T-helper 1 cell treated with Interleukin-12 subunit alpha and Interleukin-12 subunit beta and Interleukin-4 antibody, amounts not matched to agents 30 ng/mL and 1 ng/mL, for 36 hours (primary cell): ENCODE measurements around the gene XPNPEP2. TPM values are rescaled to one million over a fixed set of nuclear protein-coding genes. Genes with fewer than 3 reads are reported as not detected.
"Not testable (repeated sequence)": the region's sequence is repeated elsewhere in the genome, so short reads cannot be mapped to it uniquely, and the experiment has no call there.

Experiments used
- intact Hi-C: fragments of 100-400 bp; cut with micrococcal nuclease; formaldehyde crosslinking; loops from one replicate; pipeline ENCODE4 v1.15.1; 2024
- total RNA-seq: library from RNA; stranded (reverse); gene quantifications from 2 replicates; pipeline ENCODE4 v1.2.3, GENCODE V29; 2022

XPNPEP2 gene
- total RNA-seq, 1 donor from 2014 or later = 0.88 TPM

DNA sequence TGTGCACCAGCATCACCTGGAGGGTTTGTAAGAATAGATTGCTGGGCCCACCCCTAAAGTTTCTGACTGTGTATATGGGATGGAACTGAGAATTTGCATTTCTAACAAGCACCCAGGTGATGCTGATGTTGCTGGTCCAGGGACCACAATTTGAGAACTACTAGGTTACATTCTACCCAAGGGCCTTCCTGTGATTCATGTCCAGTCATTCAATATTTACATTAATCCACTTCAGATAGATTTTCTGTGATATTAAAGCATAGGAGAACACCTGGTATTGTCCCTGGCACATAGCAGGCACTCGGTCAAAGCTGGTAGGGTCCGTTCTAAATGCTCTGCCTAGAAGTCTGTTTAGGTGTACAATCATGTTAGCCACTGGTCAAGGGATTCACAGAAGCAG lies 19.5 kb upstream of the XPNPEP2 start:
- intact Hi-C loops = no loop called here

DNA sequence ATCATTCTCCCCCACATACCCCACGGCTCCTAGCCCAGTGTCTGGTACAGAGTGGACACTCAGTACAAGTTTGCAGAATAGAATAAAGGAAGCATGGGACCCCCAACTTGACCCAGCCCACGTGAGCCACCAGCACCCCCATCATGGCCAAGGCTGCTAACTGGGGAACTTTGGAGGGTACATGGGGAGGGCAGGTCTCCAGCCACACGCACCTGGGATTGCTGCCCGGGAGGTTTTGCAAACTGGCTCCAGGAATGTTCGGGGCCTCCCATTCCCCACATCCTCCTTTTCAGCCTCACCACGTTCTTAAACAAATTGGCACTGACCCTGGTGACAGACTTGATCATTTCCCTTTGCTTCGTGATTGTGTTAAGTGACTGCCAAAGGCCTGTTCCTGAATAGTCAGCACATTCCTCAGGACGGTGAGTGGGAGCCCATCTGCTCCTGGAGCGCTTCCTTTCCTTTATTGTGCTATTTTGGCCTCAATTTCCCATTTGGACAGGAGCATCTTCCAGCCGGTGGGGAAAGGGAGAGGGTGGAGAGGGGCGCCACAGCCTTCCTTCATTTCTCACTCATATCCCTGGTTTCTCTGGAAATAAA lies 18.7 kb upstream of the XPNPEP2 start:
- intact Hi-C loops = no loop called here

DNA sequence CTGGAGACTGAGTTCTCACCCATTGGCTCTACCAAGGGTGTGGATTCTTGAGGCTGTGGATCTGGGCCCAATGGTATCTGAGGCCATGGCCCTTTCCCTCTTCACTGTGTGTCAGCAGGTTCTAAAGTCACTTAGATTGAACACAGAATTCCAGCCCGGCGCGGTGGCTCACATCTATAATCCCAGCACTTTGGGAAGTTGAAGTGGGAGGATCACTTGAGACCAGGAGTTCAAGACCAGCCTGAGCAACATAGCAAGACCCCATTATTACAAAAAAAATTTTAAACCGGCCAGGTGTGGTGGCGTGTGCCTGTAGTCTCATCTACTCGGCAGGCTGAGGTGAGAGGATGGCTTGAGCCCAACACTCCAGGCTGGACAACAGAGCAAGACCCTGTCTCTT lies 18.0 kb upstream of the XPNPEP2 start:
- intact Hi-C loops = no loop called here

DNA sequence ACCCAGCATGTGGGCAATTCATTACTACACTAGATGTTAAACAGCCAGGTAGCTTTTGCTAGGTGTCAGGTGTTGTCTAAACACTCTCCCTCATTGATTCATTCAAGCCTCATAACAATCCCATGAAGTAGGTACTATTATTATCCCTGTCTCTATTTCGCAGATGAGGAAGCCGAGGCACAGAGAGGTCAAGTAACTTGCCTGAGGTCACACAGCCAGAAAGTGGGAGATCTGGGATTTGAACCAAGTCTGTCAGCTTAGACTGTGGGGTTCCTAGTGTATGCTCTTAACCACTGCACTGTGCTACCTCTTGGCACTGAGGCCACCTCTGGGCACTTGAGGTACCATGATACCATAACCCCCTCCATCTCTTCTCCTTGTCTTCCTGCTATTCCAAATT lies 17.4 kb upstream of the XPNPEP2 start:
- intact Hi-C loops = no loop called here

DNA sequence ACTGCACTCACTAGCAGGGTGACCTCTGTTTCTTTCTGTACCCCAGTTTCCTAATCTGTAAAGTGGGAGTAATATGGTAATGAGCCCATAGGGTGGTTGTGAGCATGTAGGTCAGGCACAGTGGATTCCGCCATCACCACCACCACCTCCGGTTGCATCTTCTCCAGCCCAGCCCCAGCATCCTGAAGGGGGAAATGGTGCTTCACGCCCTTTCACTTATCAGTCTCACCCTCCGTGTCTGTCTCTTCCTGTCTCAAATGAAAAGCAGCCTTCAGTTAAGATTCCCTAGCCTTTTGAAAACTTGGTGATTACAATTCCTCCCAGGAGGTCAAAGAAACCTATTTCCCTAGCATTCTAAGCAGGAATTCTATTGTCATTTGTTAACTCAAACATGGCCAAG lies 16.9 kb upstream of the XPNPEP2 start:
- intact Hi-C loops = no loop called here

DNA sequence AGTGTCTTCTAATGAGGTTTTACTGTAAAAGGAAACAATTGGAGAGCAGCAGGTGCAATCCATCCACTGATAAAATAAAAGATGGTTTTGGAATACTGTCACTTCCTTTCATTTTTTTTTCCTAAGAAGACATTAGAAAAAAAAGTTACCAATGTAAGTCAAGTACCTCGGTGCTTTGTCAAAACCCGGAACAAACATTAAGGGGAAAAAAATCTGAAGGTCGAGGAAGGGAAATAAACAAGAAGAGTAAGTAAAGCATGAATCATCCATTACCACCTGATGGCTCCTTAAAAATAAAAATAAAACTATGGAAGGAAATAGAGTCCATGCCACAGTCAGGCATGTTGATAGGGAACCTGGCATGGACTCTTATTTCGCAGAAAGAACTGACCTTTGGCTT lies 15.3 kb upstream of the XPNPEP2 start:
- intact Hi-C loops = no loop called here

DNA sequence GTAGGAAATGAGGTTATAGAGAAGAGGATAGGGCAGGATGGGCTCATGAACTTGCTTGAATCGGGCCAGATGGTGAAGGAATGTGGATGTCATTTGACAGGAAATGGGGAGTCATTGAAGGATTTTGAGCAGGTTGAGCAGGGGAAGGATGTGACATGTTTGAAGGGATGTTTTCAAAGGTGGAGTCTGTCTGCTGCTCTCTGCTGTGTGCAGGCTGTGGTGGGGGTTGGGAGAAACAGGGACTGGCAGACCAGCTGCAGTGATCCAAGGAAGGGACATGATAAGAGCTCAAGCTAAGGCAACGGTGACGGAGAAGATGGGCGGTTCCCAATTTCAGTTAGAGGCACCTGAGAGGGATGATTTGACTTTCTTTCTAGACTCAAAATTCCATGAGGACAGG lies 14.0 kb upstream of the XPNPEP2 start:
- intact Hi-C loops = loop anchor here (5.0 kb wide), 1 partner anchor 67 kb away; no protein-coding TSS in a partner anchor

DNA sequence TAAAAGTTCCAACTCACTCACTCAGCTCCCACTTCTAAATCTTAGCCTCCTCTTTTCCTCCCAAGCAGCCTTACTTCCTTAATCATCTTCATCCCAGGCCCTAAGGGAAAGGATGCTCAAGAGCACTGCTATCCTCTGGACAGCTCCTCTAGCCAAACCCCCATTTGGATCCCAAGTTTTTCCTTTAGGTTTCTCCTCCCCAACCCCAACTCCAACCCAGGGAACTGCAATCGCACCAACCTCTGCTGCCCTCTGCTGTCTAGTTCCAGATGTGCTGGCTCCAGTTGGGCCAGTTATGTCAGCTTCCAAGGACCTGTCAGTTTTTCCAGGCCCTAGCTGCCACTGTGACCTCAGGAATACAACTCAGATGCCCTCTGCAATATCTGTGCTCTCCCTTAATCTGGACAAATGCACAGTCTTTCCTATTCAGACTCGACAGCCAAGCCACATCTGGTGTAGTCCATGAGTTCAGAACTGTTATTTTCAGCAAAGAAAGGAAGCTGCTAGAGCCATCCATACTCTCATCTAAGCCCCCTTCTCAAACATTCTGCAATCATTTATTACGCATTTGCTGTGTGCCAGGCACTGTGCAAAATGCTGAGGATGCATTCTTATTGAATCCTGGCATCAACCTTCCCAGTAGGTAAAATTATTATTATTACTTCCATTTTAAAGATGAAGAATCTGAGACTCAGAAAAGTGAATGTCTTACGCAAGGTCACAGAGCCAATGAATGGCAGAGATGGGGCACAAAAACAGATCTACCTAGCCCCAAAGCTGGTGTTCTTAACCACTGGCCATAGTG lies 12.3 kb upstream of the XPNPEP2 start:
- intact Hi-C loops = loop anchor here (1.0 to 5.0 kb wide), 4 partner anchors 69 to 119 kb away; no protein-coding TSS in a partner anchor

DNA sequence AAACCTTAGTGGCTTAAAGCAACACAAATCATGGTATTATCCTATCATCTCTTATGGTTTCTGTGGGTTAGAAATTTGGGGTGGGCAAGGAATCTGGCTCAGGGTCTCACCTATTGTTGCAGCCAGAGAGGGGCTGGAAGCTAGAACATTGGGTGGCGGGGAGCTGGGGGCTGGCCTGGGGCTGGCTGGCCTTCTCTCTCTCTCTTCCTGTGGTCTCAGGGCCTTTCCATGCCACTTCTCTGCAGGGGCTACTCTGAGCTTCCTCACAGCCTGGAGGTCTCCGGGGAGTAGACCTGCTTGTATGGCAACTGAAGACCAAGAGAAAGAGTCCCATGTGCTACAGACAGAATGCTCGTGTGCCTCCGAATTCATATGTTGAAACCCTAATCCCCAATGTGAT lies 10.7 kb upstream of the XPNPEP2 start:
- intact Hi-C loops = loop anchor here (5.0 kb wide), 1 partner anchor 71 kb away; no protein-coding TSS in a partner anchor

DNA sequence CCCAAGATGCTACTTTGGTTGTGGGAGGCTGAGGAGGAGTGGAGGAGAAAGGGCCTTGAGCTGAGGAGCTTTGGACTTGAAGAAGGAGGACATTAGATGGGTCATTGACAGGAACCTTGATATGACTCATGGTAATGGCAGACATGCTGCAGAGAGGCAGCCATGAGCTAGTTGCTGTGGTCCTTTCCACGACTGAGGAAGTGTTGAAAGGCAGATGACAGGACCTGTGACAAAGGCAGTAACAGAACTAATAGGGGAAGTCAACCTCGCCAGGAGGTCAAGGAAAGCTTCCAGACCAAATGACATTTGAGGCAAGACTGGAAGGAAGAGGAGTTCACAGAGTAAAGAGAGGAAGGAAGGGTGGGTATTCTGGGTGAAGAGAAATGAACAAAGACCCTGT lies 7.6 kb upstream of the XPNPEP2 start:
- intact Hi-C loops = no loop called here

DNA sequence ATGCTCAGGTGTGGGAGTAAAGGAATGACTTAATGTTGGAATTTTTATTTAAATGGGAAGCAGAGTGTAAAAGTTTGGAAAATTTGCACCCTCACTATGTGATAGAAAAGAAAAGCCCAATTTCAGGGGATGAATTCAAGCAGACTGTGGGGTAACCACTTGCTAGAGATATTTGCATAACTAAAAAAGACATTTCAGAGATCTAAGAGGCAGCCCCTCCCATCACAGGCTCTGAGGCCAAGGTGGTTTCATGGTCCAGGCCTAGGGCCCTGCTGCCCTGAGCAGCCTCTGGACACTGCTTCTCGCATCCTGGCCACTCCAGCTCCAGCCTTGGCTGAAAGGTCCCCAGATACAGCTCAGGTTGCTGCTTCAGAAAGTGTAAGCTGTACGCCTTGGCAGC lies 5.9 kb upstream of the XPNPEP2 start:
- intact Hi-C loops = no loop called here

DNA sequence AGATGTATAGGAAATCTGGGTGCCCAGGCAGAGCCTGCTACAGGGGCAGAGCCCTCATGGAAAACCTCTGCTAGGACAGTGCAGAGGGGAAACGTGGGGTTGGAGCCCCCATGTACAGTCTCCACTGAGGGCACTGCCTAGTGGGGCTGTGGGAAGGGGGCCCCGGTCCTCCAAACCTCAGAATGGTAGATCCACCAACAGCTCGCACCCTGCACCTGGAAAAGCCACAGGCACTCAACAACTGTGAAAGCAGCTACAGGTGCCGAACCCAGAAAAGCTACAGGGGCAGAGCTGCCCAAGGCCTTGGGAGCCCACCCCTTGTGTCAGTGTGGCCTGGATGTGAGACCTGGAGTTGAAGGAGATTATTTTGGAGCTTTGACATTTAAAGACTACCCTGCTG lies 5.4 kb upstream of the XPNPEP2 start:
- intact Hi-C loops = no loop called here

DNA sequence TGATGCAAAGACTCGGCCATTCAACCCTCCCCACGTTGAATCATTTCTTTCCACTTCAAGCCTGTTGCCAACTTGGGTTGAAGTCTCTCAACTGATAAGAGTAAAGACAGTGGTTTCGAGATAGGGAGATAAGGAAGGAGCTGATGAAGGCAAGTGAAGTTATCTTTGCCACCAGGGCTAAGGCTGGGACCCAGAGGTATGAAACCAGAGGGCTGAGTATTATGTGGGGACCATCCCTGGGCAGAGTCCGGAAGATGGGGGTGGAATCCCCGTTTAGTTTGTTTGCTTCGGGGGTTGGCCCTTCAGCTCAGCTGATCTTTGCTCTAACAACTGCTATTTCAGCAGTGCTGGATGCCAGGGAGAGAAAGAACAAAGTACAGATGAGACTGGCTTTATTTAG lies 2.3 kb upstream of the XPNPEP2 start:
- intact Hi-C loops = no loop called here

DNA sequence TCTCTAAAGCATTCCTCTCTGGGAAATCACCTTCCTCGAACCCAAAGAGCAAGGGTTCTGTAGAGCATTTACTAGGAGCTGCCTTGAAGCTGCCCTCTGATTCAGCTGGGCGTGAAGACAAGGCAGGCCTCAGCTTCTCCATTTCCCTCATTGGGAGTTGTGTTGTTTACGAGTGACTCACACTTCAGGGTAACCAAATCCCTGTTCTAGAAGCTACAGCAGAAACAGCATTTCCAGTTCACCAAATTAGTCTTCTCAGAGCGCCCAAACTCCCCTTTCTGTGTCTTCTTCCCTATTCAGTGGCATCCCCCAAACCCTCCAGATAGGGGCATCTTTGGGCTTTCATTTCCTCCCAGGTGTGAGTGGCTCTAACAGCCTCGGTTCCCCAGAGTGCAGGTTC lies 863 bp upstream of the XPNPEP2 start:
- intact Hi-C loops = no loop called here

DNA sequence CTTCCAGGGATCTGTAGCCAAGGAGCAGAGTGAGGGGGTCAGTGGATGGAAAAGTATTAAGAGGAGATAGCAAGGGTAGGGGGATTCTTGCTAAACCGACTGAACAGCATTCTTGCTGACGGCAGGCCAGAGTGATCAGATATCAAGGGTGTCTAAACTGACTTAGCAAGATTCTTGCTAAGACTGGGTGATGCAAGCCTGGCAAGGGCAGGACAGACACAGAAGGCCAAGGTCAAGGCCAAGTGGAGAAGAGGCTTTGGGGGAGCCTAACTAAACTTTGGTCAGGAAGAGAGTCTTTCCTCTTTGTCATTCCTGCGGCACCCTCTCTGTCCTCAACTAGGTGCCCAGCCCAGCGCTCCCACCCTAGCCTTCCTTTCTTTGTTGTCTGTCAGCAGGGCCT lies 799 bp downstream of the XPNPEP2 start:
- intact Hi-C loops = no loop called here

DNA sequence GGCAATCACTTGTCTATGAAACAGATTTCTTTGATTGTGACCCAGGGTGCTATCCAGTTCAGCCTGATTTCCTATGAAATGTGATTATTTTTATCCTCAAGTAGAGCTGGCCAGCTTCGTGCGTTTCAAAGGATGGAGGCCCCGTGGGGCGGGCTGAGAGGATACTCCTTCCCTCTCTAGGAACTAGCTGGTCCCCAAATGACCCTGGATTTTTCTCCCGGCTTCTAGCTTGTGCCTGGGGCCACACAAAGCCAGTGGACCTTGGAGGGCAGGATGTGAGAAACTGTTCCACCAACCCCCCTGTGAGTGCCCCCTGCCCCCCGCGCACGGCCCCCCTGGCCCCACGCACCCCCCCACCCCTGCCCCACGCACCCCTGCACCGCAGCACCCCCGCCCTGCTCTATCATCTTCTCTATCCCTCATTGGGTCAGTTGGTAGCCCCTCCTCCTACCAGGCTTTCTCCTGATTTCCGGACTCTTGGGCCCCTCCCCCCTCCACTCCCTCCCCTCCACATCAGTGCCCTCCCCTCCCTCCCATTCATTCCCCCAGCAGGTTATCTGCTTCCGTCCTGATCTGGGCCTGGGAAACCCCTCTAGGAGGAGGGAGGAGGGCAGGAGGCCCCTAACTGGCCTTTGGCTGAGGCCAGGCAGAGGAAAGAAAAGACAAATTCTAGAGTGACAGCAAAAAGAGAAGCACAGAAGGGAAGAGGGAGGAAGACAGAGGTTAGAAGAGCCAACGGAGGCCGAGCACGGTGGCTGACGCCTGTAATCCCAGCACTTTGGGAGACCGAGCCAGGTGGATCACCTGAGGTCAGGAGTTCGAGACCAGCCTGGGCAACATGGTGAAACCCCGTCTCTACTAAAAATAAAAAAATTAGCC lies 3.3 kb downstream of the XPNPEP2 start:
- intact Hi-C loops = no loop called here

DNA sequence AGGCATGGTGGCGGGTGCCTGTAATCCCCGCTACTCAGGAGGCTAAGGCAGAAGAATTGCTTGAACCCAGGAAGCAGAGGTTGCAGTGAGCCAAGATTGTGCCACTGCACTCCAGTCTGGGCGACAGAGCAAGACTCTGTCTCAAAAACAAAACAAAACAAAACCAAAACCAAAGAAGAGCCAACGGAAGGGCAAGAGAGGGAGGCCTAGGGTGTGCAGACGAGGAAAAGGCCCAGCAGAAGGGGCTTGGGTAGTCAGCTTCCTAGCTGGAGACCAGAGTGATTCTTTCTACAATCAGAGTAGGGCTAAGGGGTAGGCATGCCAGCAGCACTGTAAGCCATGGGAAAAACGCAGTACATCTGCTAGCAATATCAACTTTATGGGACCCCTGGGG lies 4.0 kb downstream of the XPNPEP2 start:
- intact Hi-C loops = not testable (repeated sequence)

DNA sequence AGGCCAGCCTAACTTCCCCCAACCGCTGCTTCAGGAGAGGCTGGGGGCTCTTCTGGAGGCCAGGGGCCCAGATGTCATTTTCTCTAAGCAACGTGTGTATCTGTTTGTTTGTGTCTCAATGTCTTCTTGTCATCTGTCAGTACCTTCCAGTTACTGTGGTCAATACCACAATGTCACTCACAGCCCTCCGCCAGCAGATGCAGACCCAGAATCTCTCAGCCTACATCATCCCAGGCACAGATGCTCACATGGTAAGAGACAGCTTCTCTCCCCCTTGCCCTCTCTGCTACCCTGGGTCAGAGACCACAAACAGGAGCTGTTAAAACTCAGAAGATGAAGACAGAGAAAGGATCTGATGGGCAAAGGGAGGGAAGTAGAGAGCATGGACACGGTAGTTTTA lies 5.0 kb downstream of the XPNPEP2 start:
- intact Hi-C loops = no loop called here

DNA sequence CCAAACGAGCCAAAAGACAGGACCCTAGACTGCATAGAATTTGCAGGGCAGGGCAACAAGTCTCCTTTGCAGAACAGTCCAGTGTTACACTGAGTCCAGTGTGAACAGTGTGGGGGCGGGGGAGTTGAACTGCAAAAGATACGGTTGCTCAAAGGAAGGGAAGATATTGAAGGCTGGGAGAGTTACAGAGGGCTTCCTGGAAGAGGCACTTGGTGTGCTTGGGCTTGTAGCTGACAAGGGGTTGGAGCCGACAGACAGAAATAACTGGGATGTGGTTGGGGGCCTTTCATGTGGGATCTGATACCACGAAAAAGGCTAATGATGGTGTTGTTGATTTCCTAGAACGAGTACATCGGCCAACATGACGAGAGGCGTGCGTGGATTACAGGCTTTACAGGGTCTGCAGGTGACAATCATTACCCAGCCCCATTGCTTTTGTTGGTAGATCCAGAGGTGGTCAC lies 6.1 kb downstream of the XPNPEP2 start:
- intact Hi-C loops = loop anchor here (1.0 kb wide), 2 partner anchors 9 to 36 kb away; no protein-coding TSS in a partner anchor

DNA sequence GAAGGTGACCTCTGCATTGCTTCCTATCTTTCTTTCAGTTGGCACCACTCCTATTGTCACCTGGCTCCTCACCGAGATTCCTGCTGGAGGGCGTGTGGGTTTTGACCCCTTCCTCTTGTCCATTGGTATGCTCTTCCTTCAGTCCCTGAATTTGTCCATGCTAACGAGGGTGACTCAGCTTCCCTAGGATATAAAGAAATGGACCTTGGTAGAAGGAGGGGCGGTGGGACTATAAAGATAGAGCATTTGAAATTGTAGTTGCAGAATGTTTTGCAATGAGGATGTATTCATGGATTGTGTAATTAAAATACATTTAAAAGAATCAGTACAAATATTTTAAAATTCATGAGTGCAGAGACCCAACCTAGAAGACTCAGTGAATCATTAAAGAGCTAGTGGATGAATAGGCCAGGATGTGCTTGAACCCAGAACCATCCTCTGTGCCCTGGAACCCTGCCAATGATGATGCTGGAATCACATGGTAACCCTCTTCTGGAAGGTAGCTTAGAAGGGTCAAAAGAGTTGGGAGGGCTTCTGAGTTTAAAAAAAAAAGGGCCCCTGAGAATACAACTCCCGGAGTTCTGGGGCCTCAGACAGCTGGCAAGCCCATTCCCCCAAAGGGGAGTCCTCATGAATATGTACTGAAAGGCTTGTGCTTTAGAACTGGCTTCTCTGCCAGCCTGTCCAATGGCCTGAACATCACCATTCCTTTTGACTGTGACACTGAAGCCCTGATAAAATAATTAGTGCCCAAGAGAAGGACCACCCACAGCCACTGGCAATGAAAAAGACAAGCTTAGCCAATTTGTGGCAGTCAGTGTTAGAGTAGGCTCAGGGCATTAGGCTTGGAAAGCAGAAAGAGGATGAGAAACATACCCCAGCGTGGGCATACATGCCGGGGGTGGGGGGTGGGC lies 8.0 kb downstream of the XPNPEP2 start:
- intact Hi-C loops = no loop called here

DNA sequence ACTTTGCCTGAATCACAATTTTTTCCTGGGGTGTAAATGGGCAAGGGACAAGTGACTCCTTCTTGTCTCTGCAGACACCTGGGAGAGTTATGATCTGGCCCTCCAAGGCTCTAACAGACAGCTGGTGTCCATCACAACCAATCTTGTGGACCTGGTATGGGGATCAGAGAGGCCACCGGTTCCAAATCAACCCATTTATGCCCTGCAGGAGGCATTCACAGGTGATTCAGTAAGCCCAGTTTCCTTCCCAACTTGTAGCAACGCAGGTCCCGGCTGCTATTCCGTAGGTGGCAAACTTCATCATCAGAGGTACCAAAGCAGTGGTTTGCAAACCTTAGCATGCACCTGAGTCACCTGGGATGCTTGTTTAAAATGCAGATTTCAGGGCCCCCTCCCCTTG lies 8.8 kb downstream of the XPNPEP2 start:
- intact Hi-C loops = no loop called here
